Neuronal stem cell (in vitro differentiated cells): ENCODE results near the gene SDR39U1.
A peak's percentile ranks its signal among the peaks of the same experiment; 100 is the strongest.

Experiments used
- DNase-seq: peaks from one replicate; pipeline ENCODE4 v3.0.0-alpha.2; 2013; ENCODE audit warnings: low spot score
- H2AFZ ChIP-seq: one replicate; pipeline ENCODE4 v1.6.1; 2013; ENCODE audit warnings: mild to moderate bottlenecking, low read length, inconsistent platforms
- H2AK5ac ChIP-seq: 2 replicates; pipeline ENCODE4 v1.6.1; 2013; ENCODE audit warnings: low read depth, mild to moderate bottlenecking, inconsistent platforms, low read length, moderate library complexity, mixed read lengths
- H2BK120ac ChIP-seq: 2 replicates; pipeline ENCODE4 v1.6.1; 2013; ENCODE audit warnings: low read depth, mild to moderate bottlenecking, inconsistent platforms, low read length, moderate library complexity, mixed read lengths
- H2BK12ac ChIP-seq: one replicate; pipeline ENCODE4 v1.6.1; 2013; ENCODE audit warnings: low read length, inconsistent platforms
- H2BK15ac ChIP-seq: 2 replicates; pipeline ENCODE4 v1.6.1; 2013; ENCODE audit warnings: mild to moderate bottlenecking, low read length, inconsistent platforms, mixed read lengths
- H2BK5ac ChIP-seq: one replicate; pipeline ENCODE4 v1.6.1; 2013; ENCODE audit warnings: inconsistent platforms, mild to moderate bottlenecking, low read length, moderate library complexity
- H3K14ac ChIP-seq: one replicate; pipeline ENCODE4 v1.6.1; 2013; ENCODE audit warnings: low read length, inconsistent platforms
- H3K18ac ChIP-seq: 2 replicates; pipeline ENCODE4 v1.6.1; 2013; ENCODE audit warnings: low read length, inconsistent platforms
- H3K23ac ChIP-seq: 2 replicates; pipeline ENCODE4 v1.6.1; 2013; ENCODE audit warnings: low read depth, mild to moderate bottlenecking, mixed read lengths, low read length, inconsistent platforms; ENCODE audit not compliant: poor library complexity
- H3K27ac ChIP-seq: replicated peaks from 3 replicates; pipeline ENCODE4 v1.5.1; 2013; ENCODE audit warnings: low read length, inconsistent platforms
- H3K27me3 ChIP-seq, 3 experiments: 2 replicates each; pipeline ENCODE4 v1.6.1; 2013; ENCODE audit warnings: low read length in 3 of 3, mild to moderate bottlenecking in 2 of 3, inconsistent platforms in 1 of 3, low read depth in 1 of 3, mixed read lengths in 1 of 3, moderate library complexity in 1 of 3; ENCODE audit not compliant: control insufficient read depth in 3 of 3, insufficient read depth in 3 of 3
- H3K36me3 ChIP-seq, 2 donors: replicated peaks in 1 of 2; 2 replicates each; pipeline ENCODE4 v1.6.1; 2013; ENCODE audit warnings: low read length in 2 of 2; ENCODE audit not compliant: control insufficient read depth in 2 of 2, insufficient read depth in 2 of 2
- H3K4ac ChIP-seq: 2 replicates; pipeline ENCODE4 v1.6.1; 2013; ENCODE audit warnings: inconsistent platforms, mild to moderate bottlenecking, low read length, moderate library complexity
- H3K4me1 ChIP-seq, 2 donors: 1 replicate in 1 of 2; 2 replicates in 1 of 2; pipeline ENCODE4 v1.6.1; 2013; ENCODE audit warnings: low read length in 2 of 2, low read depth in 1 of 2; ENCODE audit not compliant: control insufficient read depth in 2 of 2, insufficient read depth in 1 of 2
- H3K4me2 ChIP-seq: one replicate; pipeline ENCODE4 v1.6.1; 2013; ENCODE audit warnings: mild to moderate bottlenecking, low read length, inconsistent platforms; ENCODE audit not compliant: insufficient read depth, poor library complexity, severe bottlenecking
- H3K4me3 ChIP-seq, 2 donors: 2 replicates each; pipeline ENCODE4 v1.5.1; 2013; ENCODE audit warnings: low read length in 2 of 2, mild to moderate bottlenecking in 2 of 2, inconsistent platforms in 1 of 2, moderate library complexity in 1 of 2
- H3K79me1 ChIP-seq: one replicate; pipeline ENCODE4 v1.6.1; 2013; ENCODE audit warnings: low read depth, mild to moderate bottlenecking, inconsistent platforms, low read length, moderate library complexity
- H3K9ac ChIP-seq: one replicate; pipeline ENCODE4 v1.6.1; 2013; ENCODE audit warnings: mild to moderate bottlenecking, low read depth, low read length, inconsistent platforms; ENCODE audit not compliant: poor library complexity
- H3K9me3 ChIP-seq, 2 donors: replicated peaks in 1 of 2; 2 replicates each; pipeline versions ENCODE3 to v1.6.1; 2013; ENCODE audit warnings: low read length in 2 of 2, mild to moderate bottlenecking in 2 of 2, inconsistent platforms in 1 of 2, low read depth in 1 of 2, mixed read lengths in 1 of 2, moderate library complexity in 1 of 2; ENCODE audit not compliant: control insufficient read depth in 2 of 2, insufficient read depth in 1 of 2
- H4K8ac ChIP-seq: one replicate; pipeline ENCODE4 v1.6.1; 2013; ENCODE audit warnings: low read depth, mild to moderate bottlenecking, inconsistent platforms, low read length, moderate library complexity
- H4K91ac ChIP-seq: one replicate; pipeline ENCODE4 v1.6.1; 2013; ENCODE audit warnings: low read length, low read depth, mild to moderate bottlenecking, inconsistent platforms; ENCODE audit not compliant: poor library complexity
- WGBS, 2 donors: extraction: QIAGEN DNeasy Blood & Tissue Kit; methylation state at CpG; one replicate each; pipeline ENCODE4 v1.1.7; 2013; ENCODE audit warnings: missing lambda C conversion rate in 2 of 2, mixed read lengths in 1 of 2; ENCODE audit not compliant: insufficient read length in 2 of 2, insufficient replicate concordance in 1 of 2; ENCODE audit errors: extremely low coverage in 2 of 2; 5-methylcytosine and 5-hydroxymethylcytosine counted together

SDR39U1 gene

DNA sequence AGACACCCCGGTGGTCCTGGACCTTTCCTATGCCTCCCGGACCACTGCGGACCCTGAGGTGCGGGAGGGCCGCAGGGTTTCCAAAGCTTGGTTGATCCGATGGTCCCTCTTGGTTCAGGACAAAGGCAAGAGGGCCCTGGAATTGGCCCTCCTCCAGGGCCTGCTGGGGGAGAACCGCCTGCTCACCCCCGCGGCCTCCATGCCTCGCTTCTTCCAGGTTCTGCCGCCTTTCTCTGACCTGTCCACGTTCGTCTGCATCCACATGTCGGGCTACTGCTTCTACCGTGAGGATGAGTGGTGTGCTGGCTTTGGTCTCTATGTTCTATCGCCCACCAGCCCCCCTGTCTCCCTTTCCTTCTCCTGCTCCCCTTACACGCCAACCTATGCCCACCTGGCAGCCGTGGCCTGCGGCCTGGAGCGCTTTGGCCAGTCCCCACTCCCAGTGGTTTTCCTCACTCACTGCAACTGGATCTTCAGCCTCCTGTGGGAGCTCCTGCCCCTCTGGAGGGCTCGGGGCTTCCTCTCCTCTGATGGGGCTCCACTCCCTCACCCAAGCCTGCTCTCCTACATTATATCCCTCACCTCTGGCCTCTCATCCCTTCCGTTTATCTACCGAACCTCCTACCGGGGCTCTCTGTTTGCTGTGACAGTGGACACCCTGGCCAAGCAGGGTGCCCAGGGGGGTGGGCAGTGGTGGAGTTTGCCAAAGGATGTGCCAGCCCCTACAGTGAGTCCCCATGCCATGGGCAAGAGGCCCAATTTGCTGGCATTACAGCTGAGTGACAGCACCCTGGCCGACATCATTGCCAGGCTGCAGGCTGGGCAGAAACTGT lies 26.9 kb downstream of the SDR39U1 start:
- Histone ChIP-seq H3K4me2 (no peak overlapping the region), H4K8ac (no peak overlapping the region), H3K4ac (no peak overlapping the region), H3K4me1 (no peaks in the 10 kb centered on the region), H3K27ac (no peak overlapping the region), H2AFZ (no peak overlapping the region), H3K4me3 (no peak overlapping the region), H3K14ac (no peak overlapping the region), H2AK5ac (no peak overlapping the region), H2BK15ac (no peak overlapping the region), H3K79me1 (peaks cover 1% of the 10 kb centered on the region), H3K23ac (no peak overlapping the region), H3K18ac (no peak overlapping the region), H3K36me3 (peaks cover 0 to 17% of the 10 kb centered on the region in 2 donors), H3K9ac (peak overlapping the region; percentile 13), H2BK12ac (no peak overlapping the region), H2BK5ac (no peak overlapping the region), H3K9me3 (no peaks in the 10 kb centered on the region), H2BK120ac (no peak overlapping the region), H4K91ac (no peak overlapping the region), H3K27me3 (peaks cover 0 to 37% (median 0%) of the 10 kb centered on the region in 3 experiments)
- DNase-seq, result no peak
- WGBS, 2 donors, result no CpG with 5 or more reads among the region's 25 CpGs

DNA sequence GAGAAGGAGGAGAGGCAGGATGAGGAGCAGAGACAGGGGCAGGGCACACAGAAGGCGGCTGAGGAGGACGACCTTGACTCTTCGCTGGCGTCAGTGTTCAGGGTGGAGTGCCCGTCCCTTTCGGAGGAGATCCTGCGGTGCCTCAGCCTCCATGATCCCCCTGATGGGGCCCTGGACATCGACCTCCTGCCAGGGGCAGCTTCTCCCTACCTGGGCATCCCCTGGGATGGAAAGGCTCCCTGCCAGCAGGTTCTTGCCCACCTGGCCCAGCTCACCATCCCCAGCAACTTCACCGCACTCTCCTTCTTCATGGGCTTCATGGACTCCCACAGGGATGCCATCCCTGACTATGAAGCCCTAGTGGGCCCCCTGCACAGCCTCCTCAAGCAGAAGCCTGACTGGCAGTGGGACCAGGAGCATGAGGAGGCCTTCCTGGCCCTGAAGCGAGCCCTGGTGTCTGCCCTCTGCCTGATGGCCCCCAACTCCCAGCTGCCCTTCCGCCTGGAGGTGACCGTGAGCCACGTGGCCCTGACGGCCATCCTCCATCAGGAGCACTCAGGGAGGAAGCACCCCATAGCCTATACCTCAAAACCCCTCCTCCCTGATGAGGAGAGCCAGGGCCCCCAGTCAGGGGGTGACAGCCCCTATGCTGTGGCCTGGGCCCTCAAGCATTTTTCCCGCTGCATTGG lies 27.7 kb downstream of the SDR39U1 start:
- Histone ChIP-seq H2BK120ac (no peak overlapping the region), H3K18ac (no peak overlapping the region), H2AK5ac (no peak overlapping the region), H3K14ac (no peak overlapping the region), H4K8ac (no peak overlapping the region), H2BK15ac (no peak overlapping the region), H3K4me2 (no peak overlapping the region), H2AFZ (no peak overlapping the region), H4K91ac (no peak overlapping the region), H3K27me3 (peaks cover 0 to 35% (median 0%) of the 10 kb centered on the region in 3 experiments), H3K4ac (no peak overlapping the region), H3K23ac (no peak overlapping the region), H3K4me3 (no peak overlapping the region), H3K9ac (peak overlapping the region; percentile 13), H3K79me1 (peaks cover 1% of the 10 kb centered on the region), H2BK5ac (no peak overlapping the region), H3K4me1 (no peaks in the 10 kb centered on the region), H3K9me3 (no peaks in the 10 kb centered on the region), H2BK12ac (no peak overlapping the region), H3K36me3 (peaks cover 0 to 17% of the 10 kb centered on the region in 2 donors), H3K27ac (no peak overlapping the region)
- no CpG with 5 or more reads among the region's 15 CpGs for WGBS, 2 donors
- DNase-seq, result no peak

DNA sequence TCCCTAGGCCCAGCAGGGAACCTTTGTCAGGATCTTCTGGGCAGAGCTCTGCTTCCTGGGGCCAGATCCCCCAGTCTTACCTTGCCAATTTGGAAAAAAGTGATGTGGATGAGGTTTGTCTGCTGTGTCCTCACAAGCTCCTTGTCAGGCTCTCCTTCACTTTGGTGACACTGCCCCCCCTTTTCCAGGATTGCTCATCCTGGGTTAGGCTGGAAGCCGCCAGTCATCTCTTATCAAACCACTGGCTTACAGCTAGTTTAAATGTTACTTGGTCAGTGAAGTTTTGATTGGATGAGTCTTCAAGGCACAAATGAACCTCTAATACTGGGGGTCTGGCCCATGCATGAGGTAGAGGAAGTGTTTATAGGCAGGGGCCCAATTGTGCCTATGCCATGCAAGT lies 28.5 kb downstream of the SDR39U1 start:
- no peak overlapping the region for H2BK5ac ChIP-seq
- H3K18ac ChIP-seq, result no peak overlapping the region
- H3K4me2 ChIP-seq, result no peak overlapping the region
- H3K36me3 ChIP-seq, result peaks cover 0 to 17% of the 10 kb centered on the region in 2 donors
- H3K79me1 ChIP-seq, result peaks cover 1% of the 10 kb centered on the region
- H3K23ac ChIP-seq, result no peak overlapping the region
- H3K9ac ChIP-seq, result no peak overlapping the region
- WGBS, 2 donors, result no CpG with 5 or more reads among the region's 1 CpG
- no peak overlapping the region for H4K8ac ChIP-seq
- H2BK12ac ChIP-seq, result no peak overlapping the region
- no peak overlapping the region for H4K91ac ChIP-seq
- no peak overlapping the region for H2BK120ac ChIP-seq
- H3K27ac ChIP-seq, result no peak overlapping the region
- H3K4ac ChIP-seq, result no peak overlapping the region
- peaks cover 0 to 38% (median 0%) of the 10 kb centered on the region in 3 experiments for H3K27me3 ChIP-seq
- H2AFZ ChIP-seq, result no peak overlapping the region
- no peak for DNase-seq
- H2AK5ac ChIP-seq, result no peak overlapping the region
- H3K4me3 ChIP-seq, result no peak overlapping the region
- no peak overlapping the region for H2BK15ac ChIP-seq
- no peak overlapping the region for H3K14ac ChIP-seq
- H3K9me3 ChIP-seq, result no peaks in the 10 kb centered on the region
- no peaks in the 10 kb centered on the region for H3K4me1 ChIP-seq
